Measurements from ENCODE around the gene MBD5.

Gene MBD5

GRCh38 chr2:148023861-148024260 lies 3.0 kb downstream of the MBD5 start:
- peak; percentile 30 for DNase-seq

GRCh38 chr2:148026573-148026972 lies 5.7 kb downstream of the MBD5 start:
- no peak for DNase-seq

GRCh38 chr2:148027822-148028221 lies 6.9 kb downstream of the MBD5 start:
- no peak for DNase-seq

GRCh38 chr2:148028781-148029180 lies 7.9 kb downstream of the MBD5 start:
- no peak for DNase-seq

- DNase-seq: no peak
These were observed 10.3 kb downstream of the MBD5 start for GRCh38 chr2:148031152-148031551.

- no peak for DNase-seq
These were observed 11.3 kb downstream of the MBD5 start for GRCh38 chr2:148032215-148032614.

GRCh38 chr2:148039783-148040182 lies 18.9 kb downstream of the MBD5 start:
- DNase-seq: no peak

GRCh38 chr2:148042219-148042618 lies 21.3 kb downstream of the MBD5 start:
- no peak for DNase-seq

GRCh38 chr2:148044322-148044721 lies 23.4 kb downstream of the MBD5 start:
- DNase-seq: no peak

- no peak for DNase-seq
These were observed 25.9 kb downstream of the MBD5 start for GRCh38 chr2:148046802-148047201.

GRCh38 chr2:148048475-148049221 lies 27.8 kb downstream of the MBD5 start:
- no peak for DNase-seq

- no peak for DNase-seq
These were observed 28.4 kb downstream of the MBD5 start for GRCh38 chr2:148049284-148049683.

- no peak for DNase-seq
These were observed 31.8 kb downstream of the MBD5 start for GRCh38 chr2:148052687-148053086.

GRCh38 chr2:148058641-148059040 lies 37.8 kb downstream of the MBD5 start:
- DNase-seq: no peak

GRCh38 chr2:148063633-148064032 lies 42.7 kb downstream of the MBD5 start:
- DNase-seq: no peak

GRCh38 chr2:148065936-148066335 lies 45.0 kb downstream of the MBD5 start:
- no peak for DNase-seq

GRCh38 chr2:148067801-148068200 lies 46.9 kb downstream of the MBD5 start:
- no peak for DNase-seq

- no peak for DNase-seq
These were observed 50.5 kb downstream of the MBD5 start for GRCh38 chr2:148071351-148071750.

GRCh38 chr2:148096012-148096411 lies 75.1 kb downstream of the MBD5 start:
- DNase-seq: no peak

GRCh38 chr2:148102641-148103040 lies 81.8 kb downstream of the MBD5 start:
- DNase-seq: no peak

GRCh38 chr2:148103946-148104345 lies 83.1 kb downstream of the MBD5 start:
- no peak for DNase-seq

GRCh38 chr2:148106331-148106730 lies 85.4 kb downstream of the MBD5 start:
- no peak for DNase-seq

- no peak for DNase-seq
These were observed 87.5 kb downstream of the MBD5 start for GRCh38 chr2:148108385-148108784.

- no peak for DNase-seq
These were observed 89.3 kb downstream of the MBD5 start for GRCh38 chr2:148110184-148110583.

GRCh38 chr2:148122788-148123187 lies 101.9 kb downstream of the MBD5 start:
- DNase-seq: no peak

Measured in CD4-positive, alpha-beta T cell treated with Interleukin-12 subunit alpha and Interleukin-12 subunit beta, for 1 hour (primary cell).